Left ventricle myocardium inferior (tissue), 1 donor: ENCODE data around the gene SPNS3. TPM values are rescaled to one million over a fixed set of nuclear protein-coding genes. Genes with fewer than 3 reads are reported as not detected.

ENCODE experiments used
- DNase-seq: peaks from one replicate; pipeline ENCODE4 v3.0.0-alpha.2; 2020
- H3K27ac ChIP-seq: fragments of 200-600 bp; replicated peaks from 2 replicates; pipeline ENCODE4 v1.8.0; 2021
- H3K27me3 ChIP-seq: fragments of 200-600 bp; 2 replicates; pipeline ENCODE4 v1.8.0; 2021; ENCODE audit warnings: low read depth
- H3K36me3 ChIP-seq: fragments of 200-600 bp; 2 replicates; pipeline ENCODE4 v1.8.0; 2021
- H3K4me1 ChIP-seq: fragments of 200-600 bp; 2 replicates; pipeline ENCODE4 v1.8.0; 2021
- H3K4me3 ChIP-seq: fragments of 200-600 bp; 2 replicates; pipeline ENCODE4 v1.8.0; 2021; ENCODE audit warnings: mild to moderate bottlenecking, moderate library complexity
- H3K9me3 ChIP-seq: fragments of 200-600 bp; replicated peaks from 2 replicates; pipeline ENCODE4 v1.8.0; 2021
- CTCF ChIP-seq: fragments of 200-600 bp; IDR thresholded peaks from 2 replicates; pipeline ENCODE4 v1.8.0; 2021; ENCODE audit warnings: antibody characterized with exemption, mild to moderate bottlenecking, borderline replicate concordance
- intact Hi-C: fragments of 100-400 bp; cut with micrococcal nuclease; formaldehyde crosslinking; loops from one replicate; pipeline ENCODE4 v1.11.0; 2022
- total RNA-seq: library from RNA; stranded (reverse); fragmentation: NEBNext Ultra II Directional; extraction: Animal tissue kit (Norgen Biotek cat#: 25700); gene quantifications from one replicate; pipeline ENCODE4 v1.2.1, GENCODE V29; 2021
- donor health status: DM: no; HTN: yes; CAD: no; lungs with severe emphysema.

The SPNS3 gene
- total RNA-seq, 1 donor from 2014 or later = 1.7 TPM

GRCh38 chr17:4426499-4427208 is 7.1 kb upstream of the SPNS3 start:
- Histone ChIP-seq H3K4me1 (no peaks in the 10 kb centered on the region), H3K36me3 (no peaks in the 10 kb centered on the region), H3K9me3 (peaks cover 4% of the 10 kb centered on the region), H3K4me3 (no peak overlapping the region), H3K27me3 (no peaks in the 10 kb centered on the region), H3K27ac (no peak overlapping the region)
- intact Hi-C loops = no loop called here
- no peak for DNase-seq
- no peak for TF ChIP-seq CTCF

GRCh38 chr17:4427505-4427904 is 6.2 kb upstream of the SPNS3 start:
- intact Hi-C loops = no loop called here
- TF ChIP-seq CTCF = no peak

GRCh38 chr17:4436381-4436780 is 2.6 kb downstream of the SPNS3 start:
- H3K27ac ChIP-seq = no peak overlapping the region
- DNase-seq = no peak
- intact Hi-C loops = no loop called here

More at GRCh38 chr17:4427505-4427904, 6.2 kb upstream of the SPNS3 start:
- Histone ChIP-seq H3K4me3 (no peak overlapping the region), H3K27me3 (no peaks in the 10 kb centered on the region), H3K9me3 (peaks cover 3% of the 10 kb centered on the region), H3K4me1 (no peaks in the 10 kb centered on the region), H3K27ac (no peak overlapping the region), H3K36me3 (no peaks in the 10 kb centered on the region)
- DNase-seq = no peak

GRCh38 chr17:4436846-4437245 is 3.1 kb downstream of the SPNS3 start:
- no peak for TF ChIP-seq CTCF
- Histone ChIP-seq H3K4me1 (peaks cover 18% of the 10 kb centered on the region), H3K27ac (no peak overlapping the region), H3K4me3 (no peak overlapping the region), H3K27me3 (no peaks in the 10 kb centered on the region), H3K9me3 (no peaks in the 10 kb centered on the region), H3K36me3 (no peaks in the 10 kb centered on the region)
- intact Hi-C loops = no loop called here
- no peak for DNase-seq

More at GRCh38 chr17:4436381-4436780, 2.6 kb downstream of the SPNS3 start:
- no peak for TF ChIP-seq CTCF
- Histone ChIP-seq H3K4me3 (no peak overlapping the region), H3K4me1 (peaks cover 16% of the 10 kb centered on the region), H3K36me3 (no peaks in the 10 kb centered on the region), H3K9me3 (no peaks in the 10 kb centered on the region), H3K27me3 (no peaks in the 10 kb centered on the region)

GRCh38 chr17:4438162-4438944 is 4.6 kb downstream of the SPNS3 start:
- Histone ChIP-seq H3K36me3 (no peaks in the 10 kb centered on the region), H3K4me1 (peaks cover 18% of the 10 kb centered on the region), H3K9me3 (no peaks in the 10 kb centered on the region), H3K4me3 (no peak overlapping the region), H3K27ac (no peak overlapping the region), H3K27me3 (no peaks in the 10 kb centered on the region)
- no peak for DNase-seq
- TF ChIP-seq CTCF = no peak
- intact Hi-C loops = no loop called here
